Measurements from ENCODE around the gene AQP3. TPM values are rescaled to one million over a fixed set of nuclear protein-coding genes. Genes with fewer than 3 reads are reported as not detected.

Gene AQP3
- total RNA-seq, 1 experiment from 2014 or later = 24.8 TPM

DNA sequence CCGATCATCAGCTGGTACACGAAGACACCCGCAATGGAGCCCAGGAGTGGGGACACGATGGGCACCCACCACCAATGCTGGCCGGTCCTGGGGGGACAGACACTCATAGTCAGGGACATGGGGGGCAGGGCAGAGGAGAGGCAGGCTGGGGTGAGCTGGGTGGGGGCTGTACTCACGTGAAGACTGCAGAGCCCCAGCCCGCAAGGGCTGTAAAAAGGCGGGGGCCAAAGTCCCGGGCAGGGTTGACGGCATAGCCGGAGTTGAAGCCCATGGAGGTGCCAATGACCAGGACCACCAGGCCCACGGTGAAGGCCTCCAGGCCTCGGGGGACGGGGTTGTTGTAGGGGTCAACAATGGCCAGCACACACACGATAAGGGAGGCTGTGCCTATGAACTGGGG lies 5.3 kb downstream of the AQP3 start:
- intact Hi-C loops (cut with micrococcal nuclease; ENCODE audit: unreplicated experiment) = no loop called here
- Histone ChIP-seq H3K36me3 (ENCODE audit: control insufficient read depth, insufficient read depth, low read length) (no peaks in the 10 kb centered on the region; the same call in 1 of the 2 replicates), H3K4me1 (peaks cover 62% of the 10 kb centered on the region), H3K27me3 (replicated peaks; ENCODE audit: control insufficient read depth, insufficient read depth, low read length) (no peaks in the 10 kb centered on the region), H3K9me3 (no peaks in the 10 kb centered on the region), H3K4me3 (ENCODE audit: low read depth, low read length) (no peak overlapping the region)
- DNase-seq = no peak
- ChIA-PET POLR2A (no interaction called here), CTCF (interaction anchor here (2.2 kb wide), 1 partner anchor 11 kb away, joined by 5 read pairs; no protein-coding TSS in a partner anchor)
- no peak overlapping the region for H3K27ac Mint-ChIP-seq (ENCODE audit: unreplicated experiment)
- H3K36me3 Mint-ChIP-seq (ENCODE audit: insufficient read depth, unreplicated experiment) = peaks cover 14% of the 10 kb centered on the region
- no peaks in the 10 kb centered on the region for H3K27me3 Mint-ChIP-seq (ENCODE audit: insufficient read depth, unreplicated experiment)
- no peaks in the 10 kb centered on the region for H3K9me3 Mint-ChIP-seq (ENCODE audit: unreplicated experiment)
- TF ChIP-seq, protein P1, sequence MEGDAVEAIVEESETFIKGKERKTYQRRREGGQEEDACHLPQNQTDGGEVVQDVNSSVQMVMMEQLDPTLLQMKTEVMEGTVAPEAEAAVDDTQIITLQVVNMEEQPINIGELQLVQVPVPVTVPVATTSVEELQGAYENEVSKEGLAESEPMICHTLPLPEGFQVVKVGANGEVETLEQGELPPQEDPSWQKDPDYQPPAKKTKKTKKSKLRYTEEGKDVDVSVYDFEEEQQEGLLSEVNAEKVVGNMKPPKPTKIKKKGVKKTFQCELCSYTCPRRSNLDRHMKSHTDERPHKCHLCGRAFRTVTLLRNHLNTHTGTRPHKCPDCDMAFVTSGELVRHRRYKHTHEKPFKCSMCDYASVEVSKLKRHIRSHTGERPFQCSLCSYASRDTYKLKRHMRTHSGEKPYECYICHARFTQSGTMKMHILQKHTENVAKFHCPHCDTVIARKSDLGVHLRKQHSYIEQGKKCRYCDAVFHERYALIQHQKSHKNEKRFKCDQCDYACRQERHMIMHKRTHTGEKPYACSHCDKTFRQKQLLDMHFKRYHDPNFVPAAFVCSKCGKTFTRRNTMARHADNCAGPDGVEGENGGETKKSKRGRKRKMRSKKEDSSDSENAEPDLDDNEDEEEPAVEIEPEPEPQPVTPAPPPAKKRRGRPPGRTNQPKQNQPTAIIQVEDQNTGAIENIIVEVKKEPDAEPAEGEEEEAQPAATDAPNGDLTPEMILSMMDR (IDR thresholded peaks at IDR 0.05; ENCODE audit: insufficient read depth in 1 of 2, low read depth in 1 of 2, low read length in 1 of 2, severe bottlenecking in 1 of 2, unreplicated experiment in 1 of 2) = no peak
- no peak overlapping the region for H3K4me3 Mint-ChIP-seq (ENCODE audit: unreplicated experiment)
- BruUV-seq (replicated peaks) = no TSS peak
- peaks cover 52% of the 10 kb centered on the region for H3K4me1 Mint-ChIP-seq (ENCODE audit: low read depth, unreplicated experiment)

DNA sequence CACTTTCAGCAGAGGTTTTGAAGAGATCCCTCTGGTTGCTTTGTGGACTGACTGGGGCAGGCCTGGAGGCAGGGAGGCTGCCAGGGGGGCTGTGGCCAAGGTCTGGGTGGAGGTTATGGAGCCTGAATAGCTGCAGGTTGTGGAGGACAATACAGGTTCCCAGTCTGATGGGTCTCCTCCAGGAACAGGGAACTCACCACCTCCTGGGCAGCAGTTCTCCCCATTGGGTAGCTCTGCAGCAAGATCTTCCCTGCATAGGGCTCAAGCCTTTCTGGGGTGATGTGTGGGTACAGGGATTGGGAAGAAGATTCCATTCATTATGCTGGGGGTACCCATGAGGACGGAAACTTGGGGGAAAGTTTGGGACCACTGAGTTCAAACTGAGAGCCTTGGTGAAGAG lies 6.8 kb downstream of the AQP3 start:
- Mint-ChIP-seq H3K36me3 (ENCODE audit: insufficient read depth, unreplicated experiment) (peaks cover 11% of the 10 kb centered on the region), H3K9me3 (ENCODE audit: unreplicated experiment) (no peaks in the 10 kb centered on the region), H3K4me1 (ENCODE audit: low read depth, unreplicated experiment) (peaks cover 50% of the 10 kb centered on the region), H3K4me3 (ENCODE audit: unreplicated experiment) (no peak overlapping the region), H3K27ac (ENCODE audit: unreplicated experiment) (no peak overlapping the region), H3K27me3 (ENCODE audit: insufficient read depth, unreplicated experiment) (no peaks in the 10 kb centered on the region)
- no TSS peak for BruUV-seq (replicated peaks)
- no peaks in the 10 kb centered on the region for H3K9me3 ChIP-seq
- TF ChIP-seq, protein P1 (IDR thresholded peaks at IDR 0.05; ENCODE audit: insufficient read depth in 1 of 2, low read depth in 1 of 2, low read length in 1 of 2, severe bottlenecking in 1 of 2, unreplicated experiment in 1 of 2) = no peak
- H3K27me3 ChIP-seq (replicated peaks; ENCODE audit: control insufficient read depth, insufficient read depth, low read length) = no peaks in the 10 kb centered on the region
- no peak overlapping the region for H3K4me3 ChIP-seq (ENCODE audit: low read depth, low read length)
- CTCF ChIA-PET = no interaction called here
- H3K4me1 ChIP-seq = peaks cover 64% of the 10 kb centered on the region
- POLR2A ChIA-PET = no interaction called here
- H3K36me3 ChIP-seq (ENCODE audit: control insufficient read depth, insufficient read depth, low read length) = no peaks in the 10 kb centered on the region; the same call in 1 of the 2 replicates
- intact Hi-C loops (cut with micrococcal nuclease; ENCODE audit: unreplicated experiment) = no loop called here
- DNase-seq = no peak

DNA sequence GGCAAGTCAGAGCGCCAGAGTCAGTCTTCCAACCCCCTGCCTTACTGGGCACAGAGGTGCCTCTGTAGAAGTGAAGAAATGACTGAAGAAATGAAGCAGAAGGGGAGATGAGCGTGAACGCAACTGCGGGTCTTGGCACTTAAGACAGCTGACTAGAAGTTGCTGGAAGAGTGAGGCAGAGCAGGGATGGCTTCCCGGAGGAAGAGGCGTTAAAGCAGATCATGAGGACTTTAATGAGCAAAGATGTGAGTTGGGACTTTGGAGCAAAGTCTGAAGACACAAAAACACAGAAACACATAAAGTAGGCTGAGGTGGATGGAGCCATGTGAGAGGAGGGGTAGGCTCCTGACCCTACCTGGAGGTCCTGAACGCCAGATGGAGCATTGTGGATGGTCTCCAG lies 7.2 kb downstream of the AQP3 start:
- H3K27ac Mint-ChIP-seq (ENCODE audit: unreplicated experiment) = no peak overlapping the region
- no peak overlapping the region for H3K4me3 Mint-ChIP-seq (ENCODE audit: unreplicated experiment)
- H3K9me3 Mint-ChIP-seq (ENCODE audit: unreplicated experiment) = no peaks in the 10 kb centered on the region
- Histone ChIP-seq H3K27me3 (replicated peaks; ENCODE audit: control insufficient read depth, insufficient read depth, low read length) (no peaks in the 10 kb centered on the region), H3K36me3 (ENCODE audit: control insufficient read depth, insufficient read depth, low read length) (no peaks in the 10 kb centered on the region; the same call in 1 of the 2 replicates), H3K4me1 (peaks cover 64% of the 10 kb centered on the region), H3K4me3 (ENCODE audit: low read depth, low read length) (no peak overlapping the region), H3K9me3 (no peaks in the 10 kb centered on the region)
- H3K4me1 Mint-ChIP-seq (ENCODE audit: low read depth, unreplicated experiment) = peaks cover 46% of the 10 kb centered on the region
- CTCF ChIA-PET = no interaction called here
- intact Hi-C loops (cut with micrococcal nuclease; ENCODE audit: unreplicated experiment) = no loop called here
- H3K36me3 Mint-ChIP-seq (ENCODE audit: insufficient read depth, unreplicated experiment) = peaks cover 11% of the 10 kb centered on the region
- BruUV-seq (replicated peaks) = no TSS peak
- no peak for DNase-seq
- POLR2A ChIA-PET = no interaction called here
- no peaks in the 10 kb centered on the region for H3K27me3 Mint-ChIP-seq (ENCODE audit: insufficient read depth, unreplicated experiment)
- TF ChIP-seq, protein P1 (IDR thresholded peaks at IDR 0.05; ENCODE audit: insufficient read depth in 1 of 2, low read depth in 1 of 2, low read length in 1 of 2, severe bottlenecking in 1 of 2, unreplicated experiment in 1 of 2) = no peak
